NCI-H446 treated with DMSO at 0.1 percent for 48 hours (cell line): Measurements from ENCODE around the gene ATAD3B.

Experiments
- DNase-seq: peaks from one replicate; lab custom pipeline; 2025; lab: John Stamatoyannopoulos, UW

Gene ATAD3B

GRCh38 chr1:1535201-1536018 lies 63.8 kb downstream of the ATAD3B start:
- DNase-seq = no peak

GRCh38 chr1:1536019-1536937 lies 64.7 kb downstream of the ATAD3B start:
- no peak for DNase-seq

GRCh38 chr1:1536938-1537546 lies 65.5 kb downstream of the ATAD3B start:
- DNase-seq = no peak

- no peak for DNase-seq
Observed at GRCh38 chr1:1537626-1538250, 66.2 kb downstream of the ATAD3B start.

- DNase-seq = no peak
Observed at GRCh38 chr1:1538334-1538733, 66.8 kb downstream of the ATAD3B start.

- DNase-seq = no peak
Observed at GRCh38 chr1:1538989-1539309, 67.4 kb downstream of the ATAD3B start.

GRCh38 chr1:1539310-1540089 lies 67.9 kb downstream of the ATAD3B start:
- DNase-seq = no peak

- DNase-seq = no peak
Observed at GRCh38 chr1:1540090-1540817, 68.7 kb downstream of the ATAD3B start, which contains the start of gene TMEM240. Gene TMEM240 (minus strand): TSS chr1:1540624. CDS start chr1:1540346, 278 bp downstream.

GRCh38 chr1:1540818-1541628 lies 69.5 kb downstream of the ATAD3B start:
- DNase-seq = no peak

- DNase-seq = no peak
Observed at GRCh38 chr1:1541956-1542765, 70.6 kb downstream of the ATAD3B start.

GRCh38 chr1:1542766-1543705 lies 71.5 kb downstream of the ATAD3B start:
- DNase-seq = no peak

GRCh38 chr1:1543706-1544099 lies 72.1 kb downstream of the ATAD3B start:
- no peak for DNase-seq

- DNase-seq = no peak
Observed at GRCh38 chr1:1544544-1544943, 73.0 kb downstream of the ATAD3B start.
